NCI-H2029 (cell line): Measurements from ENCODE around the gene ST8SIA6.
"Not testable (repeated sequence)": the region's sequence is repeated elsewhere in the genome, so short reads cannot be mapped to it uniquely, and the experiment has no call there.

Experiments
- DNase-seq: peaks from one replicate; lab custom pipeline; 2025; lab: John Stamatoyannopoulos, UW

Gene ST8SIA6

GRCh38 chr10:17426263-17426750 is 28.1 kb downstream of the ST8SIA6 start:
- DNase-seq, result no peak

- DNase-seq, result no peak
These were observed 28.7 kb downstream of the ST8SIA6 start for GRCh38 chr10:17425584-17426262.

DNA sequence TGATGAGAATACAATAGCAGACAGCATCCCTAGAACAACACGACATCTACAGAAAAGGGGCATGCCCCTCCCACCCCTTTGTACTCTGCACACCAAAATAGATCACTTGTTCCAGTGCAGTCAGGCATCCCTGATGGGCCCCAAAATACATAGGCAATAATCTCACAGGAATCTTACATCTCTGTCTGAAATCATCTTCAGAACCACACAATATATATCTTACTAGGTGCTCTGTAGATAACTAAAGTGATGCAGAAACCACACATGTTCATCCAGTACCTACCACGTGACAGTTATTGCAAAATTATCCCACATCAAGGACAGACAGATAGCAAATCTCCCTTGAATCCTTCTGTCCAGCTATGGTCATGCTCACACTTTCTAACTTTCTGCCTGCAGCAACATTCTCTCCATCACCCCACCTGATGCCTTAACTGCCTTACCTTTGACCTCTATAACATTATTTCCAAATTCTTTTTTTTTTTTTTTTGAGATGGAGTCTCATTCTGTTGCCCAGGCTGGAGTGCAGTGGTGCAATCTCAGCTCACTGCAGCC is 30.7 kb downstream of the ST8SIA6 start:
- DNase-seq, result no peak

DNA sequence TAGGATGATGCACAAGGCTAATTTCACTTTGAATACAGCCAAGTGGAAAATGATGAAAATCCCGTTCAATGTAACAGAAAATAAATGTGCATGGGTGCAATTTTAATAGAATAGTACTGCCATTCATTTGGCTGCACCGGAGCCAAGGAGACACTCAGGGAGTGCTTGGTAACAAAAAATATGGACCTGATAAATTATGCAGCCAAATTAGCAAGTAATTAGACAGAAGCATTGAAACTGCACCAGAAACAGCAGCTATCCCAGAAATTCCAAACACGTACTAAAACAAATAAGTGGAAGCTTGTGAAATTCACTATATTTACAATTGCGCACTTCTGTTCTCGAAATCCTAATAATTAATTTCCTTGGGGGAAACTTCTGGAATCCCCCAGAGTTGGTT is 31.5 kb downstream of the ST8SIA6 start:
- no peak for DNase-seq

DNA sequence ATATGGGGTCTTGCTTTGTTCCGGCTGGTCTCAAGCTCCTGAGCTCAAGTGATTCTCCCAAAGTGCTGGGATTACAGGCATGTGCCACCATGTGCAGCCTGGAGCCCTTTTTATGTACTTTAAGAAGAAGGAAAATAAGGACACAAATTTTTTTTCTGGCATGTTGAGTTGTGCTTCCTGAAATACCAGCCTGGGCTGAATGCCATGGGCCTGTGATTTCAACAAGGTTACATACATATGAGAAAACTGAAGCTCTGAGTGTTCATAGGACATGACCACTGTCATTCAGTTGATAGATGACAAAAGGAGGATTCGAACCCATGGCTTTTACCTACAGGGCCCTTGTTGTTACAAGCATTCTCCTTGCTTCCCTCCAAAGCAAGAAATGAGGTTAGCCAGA is 36.1 kb downstream of the ST8SIA6 start:
- no peak for DNase-seq

- no peak for DNase-seq
These were observed 37.8 kb downstream of the ST8SIA6 start for GRCh38 chr10:17416442-17417211.

- DNase-seq, result no peak
These were observed 39.2 kb downstream of the ST8SIA6 start for GRCh38 chr10:17415046-17415658.

- DNase-seq, result no peak
These were observed 39.9 kb downstream of the ST8SIA6 start for GRCh38 chr10:17414484-17414883.

DNA sequence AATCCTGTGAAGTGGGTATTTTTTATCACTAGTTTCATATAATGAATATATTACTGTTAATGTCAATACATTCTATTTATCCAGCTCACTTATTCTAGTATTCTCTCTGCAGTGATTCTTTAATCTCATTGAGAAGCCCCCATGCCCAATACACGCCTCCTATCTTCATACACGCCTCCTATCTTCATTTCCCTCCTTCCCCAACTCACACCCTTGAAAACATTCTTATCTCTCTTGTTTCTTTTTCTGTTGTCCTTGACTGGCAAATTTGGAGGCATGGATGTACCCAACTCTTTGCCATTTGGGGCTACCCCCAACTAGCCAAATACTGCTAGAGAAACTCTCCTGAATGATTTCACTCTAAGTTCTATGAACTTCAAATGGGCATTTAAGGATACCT is 40.5 kb downstream of the ST8SIA6 start:
- DNase-seq, result no peak

DNA sequence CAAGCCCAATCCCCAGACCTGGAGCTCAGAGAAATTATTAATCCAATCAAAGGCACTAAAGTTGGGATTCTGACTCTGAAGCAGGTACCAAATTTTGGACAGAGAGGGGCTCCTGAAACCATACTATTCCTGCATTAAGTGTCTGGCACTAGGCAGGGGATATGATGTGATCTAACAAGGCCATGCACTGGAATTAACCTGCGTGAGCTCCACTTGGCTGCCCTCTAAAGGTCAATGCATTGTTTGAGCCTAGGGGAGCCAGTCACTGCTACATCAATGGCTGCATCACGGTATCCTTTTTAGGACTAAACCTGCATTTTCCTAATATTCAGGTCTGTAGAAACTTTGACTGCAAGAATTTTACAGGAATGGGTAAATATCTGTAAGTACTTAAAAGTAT is 42.1 kb downstream of the ST8SIA6 start:
- no peak for DNase-seq

- DNase-seq, result no peak
These were observed 43.5 kb downstream of the ST8SIA6 start for GRCh38 chr10:17410907-17411306.

GRCh38 chr10:17409170-17409733 is 45.1 kb downstream of the ST8SIA6 start:
- DNase-seq, result no peak

DNA sequence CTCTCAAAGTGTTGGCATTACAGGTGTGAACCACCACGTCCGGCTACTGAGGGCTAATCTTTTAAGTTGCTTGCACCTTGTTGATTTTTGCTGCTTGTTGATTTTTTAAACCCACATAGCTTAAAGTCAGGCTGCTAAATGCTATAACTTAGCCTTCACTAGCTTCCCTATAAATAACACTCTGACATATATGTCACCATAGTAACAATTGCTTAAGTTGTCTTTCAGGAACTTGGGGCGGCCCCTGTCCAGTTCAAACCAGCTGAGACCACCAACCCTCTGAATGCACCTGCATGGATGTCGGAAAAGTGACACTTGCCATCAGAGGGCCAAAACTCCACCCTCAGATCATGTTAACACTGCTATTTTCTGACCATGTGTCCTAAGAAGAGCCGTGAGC is 47.3 kb downstream of the ST8SIA6 start:
- DNase-seq, result no peak

- no peak for DNase-seq
These were observed 48.2 kb downstream of the ST8SIA6 start for GRCh38 chr10:17406036-17406834.

DNA sequence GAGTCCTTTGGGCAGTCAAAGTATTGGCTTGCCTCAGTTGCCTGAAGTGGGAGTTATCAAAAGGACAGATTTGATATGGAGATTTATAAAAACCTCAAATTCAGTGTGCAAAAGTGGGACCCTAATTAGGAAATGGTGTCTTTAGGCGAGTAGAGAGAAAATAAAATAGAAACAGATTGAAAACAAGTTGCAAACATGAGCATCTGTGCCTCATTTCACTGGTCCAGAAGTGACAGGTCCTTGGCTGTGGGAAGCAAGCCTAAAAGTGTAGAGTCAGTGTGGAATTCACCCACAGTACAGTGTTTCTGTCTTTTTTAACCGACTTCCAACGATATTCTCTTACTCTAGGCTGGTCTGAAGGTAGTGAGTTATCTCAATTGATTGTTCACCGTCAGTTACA is 51.2 kb downstream of the ST8SIA6 start:
- DNase-seq, result no peak

- not testable (repeated sequence) for DNase-seq
These were observed 52.4 kb downstream of the ST8SIA6 start for GRCh38 chr10:17402040-17402439.

DNA sequence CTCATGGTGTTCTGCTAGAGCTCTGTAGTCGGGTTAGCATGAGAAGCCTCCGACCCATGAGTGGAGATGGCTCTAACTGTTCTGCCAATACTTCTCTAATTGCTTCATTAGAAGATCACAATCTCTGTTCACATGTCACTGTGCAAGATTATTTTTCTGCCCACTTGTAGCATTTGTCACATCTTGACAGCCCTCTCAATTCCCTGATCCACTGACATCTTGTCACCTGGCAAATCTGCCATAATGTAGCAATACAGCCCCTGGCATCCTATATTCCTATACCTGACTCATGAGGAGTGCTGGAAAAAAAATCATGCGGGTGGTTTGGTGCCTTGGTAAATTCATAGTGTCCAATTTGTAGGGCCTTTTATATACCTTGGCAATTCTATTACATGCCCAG is 58.4 kb downstream of the ST8SIA6 start:
- no peak for DNase-seq

GRCh38 chr10:17394854-17395253 is 59.5 kb downstream of the ST8SIA6 start:
- DNase-seq, result no peak

GRCh38 chr10:17387861-17388503 is 66.4 kb downstream of the ST8SIA6 start:
- DNase-seq, result peak; percentile 76

- peak; percentile 92 for DNase-seq
These were observed 67.7 kb downstream of the ST8SIA6 start for GRCh38 chr10:17386616-17387075.

DNA sequence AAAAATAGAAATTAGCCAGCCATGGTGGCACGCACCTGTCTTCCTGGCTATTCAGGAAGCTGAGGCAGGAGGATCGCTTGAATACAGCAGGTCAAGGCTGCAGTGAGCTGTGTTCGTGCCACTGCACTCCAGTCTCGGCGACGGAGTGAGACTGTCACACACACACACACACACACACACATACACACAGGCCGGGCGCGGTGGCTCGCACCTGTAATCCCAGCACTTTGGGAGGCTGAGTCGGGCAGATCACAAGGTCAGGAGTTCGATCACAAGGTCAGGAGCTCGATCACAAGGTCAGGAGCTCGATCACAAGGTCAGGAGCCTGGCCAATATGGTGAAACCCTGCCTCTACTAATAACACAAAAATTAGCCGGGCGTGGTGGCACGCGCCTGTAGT is 68.4 kb downstream of the ST8SIA6 start:
- no peak for DNase-seq
